Measurements from ENCODE around the gene DPYSL5. TPM values are rescaled to one million over a fixed set of nuclear protein-coding genes. Genes with fewer than 3 reads are reported as not detected.

DPYSL5 gene
- total RNA-seq, 5 donors from 2014 or later (not counting 1 experiment from before 2014, with no cell fraction given) = not detected

- no peak overlapping the region for H3K27ac ChIP-seq (ENCODE audit: low read length)
- peaks cover 0 to 5% of the 10 kb centered on the region in 2 experiments for H3K27me3 ChIP-seq (replicated peaks in 1 of 2; ENCODE audit: control insufficient read depth in 2 of 2, extremely low read depth in 1 of 2, insufficient read depth in 2 of 2, low read length in 1 of 2)
- ChIA-PET POLR2A (no interaction called here), CTCF (interaction anchor here in 1 of 2 donors (0.8 kb wide), 1 partner anchor 16 kb away, joined by 3 read pairs; no protein-coding TSS in a partner anchor)
- peaks cover 8 to 11% (median 10%) of the 10 kb centered on the region in 3 donors for H3K4me1 Mint-ChIP-seq
- no peaks in the 10 kb centered on the region for H3K9me3 ChIP-seq
- H3K36me3 ChIP-seq (ENCODE audit: control insufficient read depth in 2 of 2, extremely low read depth in 1 of 2, insufficient read depth in 1 of 2, low read length in 1 of 2) = no peaks in the 10 kb centered on the region
- H3K4me1 ChIP-seq (ENCODE audit: control insufficient read depth in 1 of 2, extremely low read depth in 1 of 2, insufficient read depth in 2 of 2, low read length in 2 of 2) = peaks cover 0 to 7% of the 10 kb centered on the region in 2 experiments
- no peaks in the 10 kb centered on the region for H3K9me3 Mint-ChIP-seq
- no peak for ATAC-seq (replicated peaks in 1 of 4)
- no peak for DNase-seq
- H3K36me3 Mint-ChIP-seq = no peaks in the 10 kb centered on the region
- no peak overlapping the region for H3K4me3 Mint-ChIP-seq
- H3K27ac Mint-ChIP-seq = no peak overlapping the region
- H3K27me3 Mint-ChIP-seq = peaks cover 0 to 4% of the 10 kb centered on the region in 2 donors
- WGBS (ENCODE audit: insufficient coverage) = no CpG with 5 or more reads among the region's 1 CpG
- no peak overlapping the region for H3K4me3 ChIP-seq (ENCODE audit: control insufficient read depth in 1 of 2, extremely low read depth in 1 of 2, low read length in 1 of 2)
Observed at GRCh38 chr2:26975656-26976055, 127.7 kb downstream of the DPYSL5 start.

- no peaks in the 10 kb centered on the region for H3K36me3 Mint-ChIP-seq
Observed at GRCh38 chr2:26976237-26976636, 128.3 kb downstream of the DPYSL5 start.

GRCh38 chr2:26977012-26977411 lies 129.1 kb downstream of the DPYSL5 start:
- no peaks in the 10 kb centered on the region for H3K4me1 Mint-ChIP-seq
- no peak overlapping the region for H3K4me3 Mint-ChIP-seq
- ChIA-PET CTCF (interaction anchor here in 1 of 2 donors (1.1 kb wide), 1 partner anchor 17 kb away, joined by 3 read pairs; no protein-coding TSS in a partner anchor), POLR2A (no interaction called here)
- DNase-seq (no peak), ATAC-seq (replicated peaks in 1 of 4) (no peak)
- H3K27ac Mint-ChIP-seq = no peak overlapping the region
- H3K4me3 ChIP-seq (ENCODE audit: control insufficient read depth in 1 of 2, extremely low read depth in 1 of 2, low read length in 1 of 2) = no peak overlapping the region
- H3K36me3 ChIP-seq (ENCODE audit: control insufficient read depth in 2 of 2, extremely low read depth in 1 of 2, insufficient read depth in 1 of 2, low read length in 1 of 2) = no peaks in the 10 kb centered on the region
- WGBS (ENCODE audit: insufficient coverage) = no CpG with 5 or more reads among the region's 2 CpGs
- H3K9me3 Mint-ChIP-seq = no peaks in the 10 kb centered on the region
- H3K36me3 Mint-ChIP-seq = no peaks in the 10 kb centered on the region
- peaks cover 0 to 4% of the 10 kb centered on the region in 2 donors for H3K27me3 Mint-ChIP-seq
- H3K9me3 ChIP-seq = no peaks in the 10 kb centered on the region
- no peaks in the 10 kb centered on the region for H3K4me1 ChIP-seq (ENCODE audit: control insufficient read depth in 1 of 2, extremely low read depth in 1 of 2, insufficient read depth in 2 of 2, low read length in 2 of 2)
- no peak overlapping the region for H3K27ac ChIP-seq (ENCODE audit: low read length)
- no peaks in the 10 kb centered on the region for H3K27me3 ChIP-seq (replicated peaks in 1 of 2; ENCODE audit: control insufficient read depth in 2 of 2, extremely low read depth in 1 of 2, insufficient read depth in 2 of 2, low read length in 1 of 2)

More at GRCh38 chr2:26976237-26976636, 128.3 kb downstream of the DPYSL5 start:
- Mint-ChIP-seq H3K4me3 (no peak overlapping the region), H3K9me3 (no peaks in the 10 kb centered on the region), H3K27ac (no peak overlapping the region), H3K4me1 (peaks cover 4 to 6% (median 6%) of the 10 kb centered on the region in 3 donors), H3K27me3 (peaks cover 0 to 4% of the 10 kb centered on the region in 2 donors)
- Histone ChIP-seq H3K27me3 (replicated peaks in 1 of 2; ENCODE audit: control insufficient read depth in 2 of 2, extremely low read depth in 1 of 2, insufficient read depth in 2 of 2, low read length in 1 of 2) (peaks cover 0 to 2% of the 10 kb centered on the region in 2 experiments), H3K27ac (ENCODE audit: low read length) (no peak overlapping the region), H3K36me3 (ENCODE audit: control insufficient read depth in 2 of 2, extremely low read depth in 1 of 2, insufficient read depth in 1 of 2, low read length in 1 of 2) (no peaks in the 10 kb centered on the region), H3K4me1 (ENCODE audit: control insufficient read depth in 1 of 2, extremely low read depth in 1 of 2, insufficient read depth in 2 of 2, low read length in 2 of 2) (peaks cover 0 to 2% of the 10 kb centered on the region in 2 experiments), H3K4me3 (ENCODE audit: control insufficient read depth in 1 of 2, extremely low read depth in 1 of 2, low read length in 1 of 2) (no peak overlapping the region), H3K9me3 (no peaks in the 10 kb centered on the region)
- WGBS (ENCODE audit: insufficient coverage) = 66% methylated on average over 4 of the region's 5 CpGs
- ATAC-seq (replicated peaks in 1 of 4) (no peak), DNase-seq (no peak)
- POLR2A ChIA-PET = no interaction called here
- CTCF ChIA-PET = interaction anchor here (0.8 to 1.1 kb wide), 2 partner anchors 17 kb away, joined by 3 read pairs; no protein-coding TSS in a partner anchor

- DNase-seq (no peak), ATAC-seq (replicated peaks in 1 of 4) (no peak)
- 83% methylated on average over 1 of the region's 4 CpGs for WGBS (ENCODE audit: insufficient coverage)
- ChIA-PET CTCF (no interaction called here), POLR2A (interaction anchor here in 1 of 2 donors (0.6 kb wide), 2 partner anchors 191 to 226 kb away, joined by 4 to 8 read pairs; no protein-coding TSS in a partner anchor)
- no peaks in the 10 kb centered on the region for H3K4me1 ChIP-seq (ENCODE audit: control insufficient read depth in 1 of 2, extremely low read depth in 1 of 2, insufficient read depth in 2 of 2, low read length in 2 of 2)
- Mint-ChIP-seq H3K9me3 (no peaks in the 10 kb centered on the region), H3K4me1 (no peaks in the 10 kb centered on the region), H3K36me3 (no peaks in the 10 kb centered on the region), H3K4me3 (no peak overlapping the region), H3K27me3 (peaks cover 0 to 4% of the 10 kb centered on the region in 2 donors), H3K27ac (no peak overlapping the region)
- H3K4me3 ChIP-seq (ENCODE audit: control insufficient read depth in 1 of 2, extremely low read depth in 1 of 2, low read length in 1 of 2) = no peak overlapping the region
- no peaks in the 10 kb centered on the region for H3K36me3 ChIP-seq (ENCODE audit: control insufficient read depth in 2 of 2, extremely low read depth in 1 of 2, insufficient read depth in 1 of 2, low read length in 1 of 2)
- no peaks in the 10 kb centered on the region for H3K9me3 ChIP-seq
- H3K27ac ChIP-seq (ENCODE audit: low read length) = no peak overlapping the region
- H3K27me3 ChIP-seq (replicated peaks in 1 of 2; ENCODE audit: control insufficient read depth in 2 of 2, extremely low read depth in 1 of 2, insufficient read depth in 2 of 2, low read length in 1 of 2) = no peaks in the 10 kb centered on the region
Observed at GRCh38 chr2:26978061-26978596, 130.2 kb downstream of the DPYSL5 start.

GRCh38 chr2:26979741-26980140 lies 131.8 kb downstream of the DPYSL5 start:
- Mint-ChIP-seq H3K4me1 (no peaks in the 10 kb centered on the region), H3K27me3 (peaks cover 0 to 4% of the 10 kb centered on the region in 2 donors), H3K27ac (no peak overlapping the region), H3K9me3 (no peaks in the 10 kb centered on the region), H3K36me3 (no peaks in the 10 kb centered on the region), H3K4me3 (no peak overlapping the region)
- ATAC-seq (replicated peaks in 1 of 4) = no peak
- Histone ChIP-seq H3K27ac (ENCODE audit: low read length) (no peak overlapping the region), H3K4me1 (ENCODE audit: control insufficient read depth in 1 of 2, extremely low read depth in 1 of 2, insufficient read depth in 2 of 2, low read length in 2 of 2) (no peaks in the 10 kb centered on the region), H3K4me3 (ENCODE audit: control insufficient read depth in 1 of 2, extremely low read depth in 1 of 2, low read length in 1 of 2) (no peak overlapping the region), H3K27me3 (replicated peaks in 1 of 2; ENCODE audit: control insufficient read depth in 2 of 2, extremely low read depth in 1 of 2, insufficient read depth in 2 of 2, low read length in 1 of 2) (no peaks in the 10 kb centered on the region), H3K9me3 (no peaks in the 10 kb centered on the region), H3K36me3 (ENCODE audit: control insufficient read depth in 2 of 2, extremely low read depth in 1 of 2, insufficient read depth in 1 of 2, low read length in 1 of 2) (no peaks in the 10 kb centered on the region)
- POLR2A ChIA-PET = no interaction called here
- DNase-seq = no peak
- 70% methylated on average over 2 of the region's 2 CpGs for WGBS (ENCODE audit: insufficient coverage)
- CTCF ChIA-PET = no interaction called here

GRCh38 chr2:26980971-26981370 lies 133.0 kb downstream of the DPYSL5 start:
- no peaks in the 10 kb centered on the region for H3K27me3 Mint-ChIP-seq
- no peaks in the 10 kb centered on the region for H3K36me3 Mint-ChIP-seq
- H3K9me3 Mint-ChIP-seq = no peaks in the 10 kb centered on the region
- no peak overlapping the region for H3K4me3 Mint-ChIP-seq
- no peak overlapping the region for H3K4me3 ChIP-seq (ENCODE audit: control insufficient read depth in 1 of 2, extremely low read depth in 1 of 2, low read length in 1 of 2)
- no peaks in the 10 kb centered on the region for H3K36me3 ChIP-seq (ENCODE audit: control insufficient read depth in 2 of 2, extremely low read depth in 1 of 2, insufficient read depth in 1 of 2, low read length in 1 of 2)
- no peaks in the 10 kb centered on the region for H3K27me3 ChIP-seq (replicated peaks in 1 of 2; ENCODE audit: control insufficient read depth in 2 of 2, extremely low read depth in 1 of 2, insufficient read depth in 2 of 2, low read length in 1 of 2)
- 94% methylated on average over 2 of the region's 2 CpGs for WGBS (ENCODE audit: insufficient coverage)
- POLR2A ChIA-PET = no interaction called here
- no peak for DNase-seq
- H3K27ac ChIP-seq (ENCODE audit: low read length) = no peak overlapping the region
- H3K4me1 Mint-ChIP-seq = no peaks in the 10 kb centered on the region
- H3K4me1 ChIP-seq (ENCODE audit: control insufficient read depth in 1 of 2, extremely low read depth in 1 of 2, insufficient read depth in 2 of 2, low read length in 2 of 2) = no peaks in the 10 kb centered on the region
- H3K27ac Mint-ChIP-seq = no peak overlapping the region
- no peak for ATAC-seq (replicated peaks in 1 of 4)
- no peaks in the 10 kb centered on the region for H3K9me3 ChIP-seq
- CTCF ChIA-PET = no interaction called here

All from T-cell (primary cell).